Epithelial cell of proximal tubule (primary cell): ENCODE results near the gene FBN2. TPM values are rescaled to one million over a fixed set of nuclear protein-coding genes. Genes with fewer than 3 reads are reported as not detected.
"Not testable (repeated sequence)": the region's sequence is repeated elsewhere in the genome, so short reads cannot be mapped to it uniquely, and the experiment has no call there.

Experiments
- DNase-seq: peaks from one replicate; pipeline ENCODE4 v3.0.0-alpha.2; 2011; ENCODE audit warnings: low read depth
- H3K4me3 ChIP-seq: 2 replicates; pipeline ENCODE4 v1.5.1; 2011; ENCODE audit warnings: low read depth, mild to moderate bottlenecking, low read length
- total RNA-seq: library from RNA; depleted of rRNA; stranded (reverse); fragments of >200 nt; gene quantifications from 2 replicates; pipeline ENCODE4 v1.2.3, GENCODE V29; 2015
- TF ChIP-seq, protein P1 (sequence below): conservative IDR thresholded peaks from 2 replicates; pipeline ENCODE4 v1.5.1; 2012; ENCODE audit warnings: low read depth, mild to moderate bottlenecking, low read length

FBN2 gene
- total RNA-seq, 1 donor from 2014 or later, result 7.6 TPM

DNA sequence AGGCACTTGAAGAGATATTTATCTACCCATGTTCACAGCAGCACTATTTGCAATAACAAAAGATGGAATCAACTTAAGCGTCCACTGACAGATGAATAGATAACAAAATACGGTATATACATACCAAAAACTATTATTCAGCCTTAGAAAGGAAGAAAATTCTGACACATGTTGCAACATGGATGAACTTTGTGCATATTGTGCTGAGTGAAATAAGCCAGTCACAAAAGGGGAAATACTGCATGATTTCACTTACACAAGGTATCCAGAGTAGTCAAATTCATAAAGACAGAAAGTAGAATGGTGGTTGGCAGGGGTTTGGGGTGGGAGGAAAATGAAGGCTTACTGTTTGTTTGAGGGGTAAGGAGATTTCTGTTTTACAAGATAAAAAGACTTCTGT is 66.0 kb downstream of the FBN2 start:
- DNase-seq, result no peak
- TF ChIP-seq, protein P1, sequence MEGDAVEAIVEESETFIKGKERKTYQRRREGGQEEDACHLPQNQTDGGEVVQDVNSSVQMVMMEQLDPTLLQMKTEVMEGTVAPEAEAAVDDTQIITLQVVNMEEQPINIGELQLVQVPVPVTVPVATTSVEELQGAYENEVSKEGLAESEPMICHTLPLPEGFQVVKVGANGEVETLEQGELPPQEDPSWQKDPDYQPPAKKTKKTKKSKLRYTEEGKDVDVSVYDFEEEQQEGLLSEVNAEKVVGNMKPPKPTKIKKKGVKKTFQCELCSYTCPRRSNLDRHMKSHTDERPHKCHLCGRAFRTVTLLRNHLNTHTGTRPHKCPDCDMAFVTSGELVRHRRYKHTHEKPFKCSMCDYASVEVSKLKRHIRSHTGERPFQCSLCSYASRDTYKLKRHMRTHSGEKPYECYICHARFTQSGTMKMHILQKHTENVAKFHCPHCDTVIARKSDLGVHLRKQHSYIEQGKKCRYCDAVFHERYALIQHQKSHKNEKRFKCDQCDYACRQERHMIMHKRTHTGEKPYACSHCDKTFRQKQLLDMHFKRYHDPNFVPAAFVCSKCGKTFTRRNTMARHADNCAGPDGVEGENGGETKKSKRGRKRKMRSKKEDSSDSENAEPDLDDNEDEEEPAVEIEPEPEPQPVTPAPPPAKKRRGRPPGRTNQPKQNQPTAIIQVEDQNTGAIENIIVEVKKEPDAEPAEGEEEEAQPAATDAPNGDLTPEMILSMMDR, result no peak
- no peak overlapping the region for H3K4me3 ChIP-seq

DNA sequence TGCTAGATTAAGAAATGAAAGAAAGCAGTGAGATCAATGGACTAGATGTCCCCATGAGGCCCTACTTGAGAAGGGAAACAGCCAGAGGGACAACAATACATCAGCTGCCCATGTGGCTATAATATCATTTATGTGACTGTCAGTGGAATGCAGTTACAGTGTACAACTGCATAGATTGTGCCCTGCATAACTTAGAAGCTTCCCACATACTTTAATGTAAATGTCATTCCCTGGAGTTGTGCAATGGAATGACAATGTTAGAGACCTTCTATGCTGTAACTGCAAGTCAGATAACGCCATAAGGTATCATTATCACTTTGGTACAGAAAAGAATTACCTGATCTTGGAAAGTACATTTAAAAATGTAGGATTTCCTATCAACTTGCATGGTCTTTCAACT is 67.4 kb downstream of the FBN2 start:
- no peak for DNase-seq
- TF ChIP-seq, protein P1, result no peak
- H3K4me3 ChIP-seq, result no peak overlapping the region

DNA sequence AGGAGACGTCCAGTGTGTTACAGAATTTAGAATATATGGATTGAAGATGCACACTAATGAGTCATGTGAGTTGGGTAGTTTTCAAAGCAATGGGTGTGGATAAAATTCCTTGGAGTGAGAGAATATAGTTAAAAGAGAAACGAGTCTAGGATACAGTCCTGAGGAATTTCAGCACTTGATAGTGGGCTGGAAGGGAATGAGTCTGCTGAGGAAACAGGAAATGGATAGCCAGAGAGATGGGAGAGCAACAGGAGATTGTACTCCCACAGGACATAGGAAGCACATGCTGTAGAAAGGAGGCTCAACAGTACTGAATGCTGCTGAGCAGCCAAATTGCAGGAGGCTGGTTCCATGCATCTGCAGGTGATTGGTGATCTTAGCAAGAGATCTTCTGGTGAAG is 68.1 kb downstream of the FBN2 start:
- TF ChIP-seq, protein P1, result no peak
- H3K4me3 ChIP-seq, result no peak overlapping the region
- no peak for DNase-seq

DNA sequence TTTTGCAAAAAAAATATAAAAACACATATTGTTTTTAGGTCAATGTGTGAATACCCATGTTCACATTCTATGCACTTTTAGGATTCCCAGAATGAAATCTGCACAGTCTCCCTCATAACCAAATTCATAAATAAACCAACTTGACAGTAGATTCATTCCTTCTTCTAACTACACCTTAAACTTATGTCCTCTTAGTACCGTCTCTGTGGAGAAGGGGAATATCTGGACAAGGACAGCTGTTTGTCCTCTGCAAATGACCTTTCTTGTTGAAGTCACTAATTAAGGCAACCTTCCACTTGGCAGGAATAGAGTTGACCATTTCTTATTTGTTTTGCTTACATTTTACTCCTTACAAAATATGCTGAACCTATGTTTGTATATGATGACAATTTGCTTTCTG is 71.1 kb downstream of the FBN2 start:
- TF ChIP-seq, protein P1, result no peak
- H3K4me3 ChIP-seq, result no peak overlapping the region
- DNase-seq, result no peak

DNA sequence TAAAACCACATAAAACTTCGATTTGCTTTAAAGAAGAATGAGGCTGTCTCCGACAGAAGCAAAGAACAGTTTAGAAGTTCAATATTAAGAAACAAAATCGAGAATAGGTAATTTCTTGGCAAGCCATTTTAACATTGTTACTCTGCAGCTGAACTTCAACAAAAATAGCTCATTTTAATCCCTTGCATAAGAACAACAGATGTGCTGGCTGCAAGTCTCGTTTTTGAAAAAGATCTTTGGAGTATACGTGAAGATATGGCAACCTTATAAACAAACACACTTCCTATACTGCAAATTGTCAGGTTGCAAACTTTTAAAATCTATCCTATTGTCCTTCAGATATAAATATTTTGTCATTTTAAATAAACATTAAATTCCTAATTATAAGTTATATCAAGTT is 71.5 kb downstream of the FBN2 start:
- no peak for DNase-seq
- no peak overlapping the region for H3K4me3 ChIP-seq
- TF ChIP-seq, protein P1, result no peak

DNA sequence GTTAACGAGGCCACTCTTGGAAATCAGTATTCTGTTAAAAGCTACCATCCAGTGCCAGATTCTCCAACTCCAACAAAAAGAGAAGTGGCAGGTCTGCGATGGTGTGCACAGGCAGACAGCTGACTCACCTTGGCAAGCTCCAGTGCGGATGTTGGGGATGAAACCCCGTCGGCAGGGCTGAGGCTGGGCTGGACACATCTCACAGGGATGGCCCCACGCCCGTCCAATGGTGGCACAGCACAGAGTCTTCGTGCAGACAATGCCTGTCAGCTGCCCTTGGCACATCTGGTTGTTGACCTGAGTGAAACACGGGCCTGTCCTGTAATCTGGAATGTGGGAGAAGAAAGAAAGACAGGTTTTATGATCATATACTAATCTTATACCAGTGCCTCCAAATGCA is 73.4 kb downstream of the FBN2 start:
- no peak overlapping the region for H3K4me3 ChIP-seq
- TF ChIP-seq, protein P1, result no peak
- DNase-seq, result no peak

DNA sequence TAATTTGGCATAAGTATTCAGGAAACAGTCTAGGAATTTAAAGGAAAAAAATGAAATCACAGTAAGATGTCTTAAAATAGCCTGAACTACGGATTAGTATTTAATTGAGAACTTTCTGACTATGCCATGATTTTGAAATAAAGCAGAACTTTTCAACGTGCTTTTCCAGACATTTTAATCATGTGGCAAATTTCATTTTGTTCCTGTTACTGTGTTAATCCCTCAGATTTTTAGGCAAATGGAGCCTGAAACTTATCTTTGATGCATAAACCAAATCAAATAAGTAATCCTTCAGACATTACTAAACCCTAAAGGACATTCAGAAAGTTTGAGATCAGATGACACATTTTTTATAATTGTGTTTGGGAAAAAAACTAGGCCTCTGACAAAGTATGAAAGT is 75.7 kb downstream of the FBN2 start:
- TF ChIP-seq, protein P1, result no peak
- DNase-seq, result no peak
- H3K4me3 ChIP-seq, result no peak overlapping the region

DNA sequence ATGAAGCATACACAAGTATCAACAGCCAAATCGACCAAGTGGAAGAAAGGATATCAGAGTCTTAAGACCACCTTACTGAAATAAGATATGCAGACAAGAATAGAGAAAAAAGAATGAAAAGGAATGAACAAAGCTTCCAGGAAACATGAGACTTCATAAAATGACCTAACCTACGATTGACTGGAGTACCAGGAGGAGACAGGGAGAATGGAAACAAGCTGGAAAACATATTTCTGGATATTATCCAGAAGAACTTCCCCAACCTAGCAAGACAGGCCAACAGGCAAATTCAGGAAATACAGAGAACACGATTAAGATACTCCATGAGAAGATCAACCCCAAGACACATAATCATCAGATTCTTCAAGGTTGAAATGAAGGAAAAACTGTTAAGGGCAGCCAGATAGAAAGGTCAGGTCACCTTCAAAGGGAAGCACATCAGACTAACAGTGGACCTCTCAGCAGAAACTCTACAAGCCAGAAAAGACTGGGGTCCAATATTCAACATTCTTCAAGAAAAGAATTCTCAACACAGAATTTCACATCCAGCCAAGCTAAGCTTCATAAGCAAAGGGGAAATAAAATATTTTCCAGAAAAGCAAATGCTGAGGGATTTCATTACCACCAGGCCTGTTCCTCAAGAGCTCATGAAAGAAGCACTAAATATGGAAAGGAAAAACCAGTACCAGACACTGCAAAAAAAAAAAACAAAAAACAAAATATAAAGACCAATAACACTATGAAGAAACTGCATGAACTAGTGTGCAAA is 80.7 kb downstream of the FBN2 start:
- not testable (repeated sequence) for DNase-seq, H3K4me3 ChIP-seq
